ENCODE data around the gene C3. TPM values are rescaled to one million over a fixed set of nuclear protein-coding genes. Genes with fewer than 3 reads are reported as not detected.

The C3 gene
- total and polyA plus RNA-seq, 2 experiments from 2014 or later = 556 to 563 TPM

DNA sequence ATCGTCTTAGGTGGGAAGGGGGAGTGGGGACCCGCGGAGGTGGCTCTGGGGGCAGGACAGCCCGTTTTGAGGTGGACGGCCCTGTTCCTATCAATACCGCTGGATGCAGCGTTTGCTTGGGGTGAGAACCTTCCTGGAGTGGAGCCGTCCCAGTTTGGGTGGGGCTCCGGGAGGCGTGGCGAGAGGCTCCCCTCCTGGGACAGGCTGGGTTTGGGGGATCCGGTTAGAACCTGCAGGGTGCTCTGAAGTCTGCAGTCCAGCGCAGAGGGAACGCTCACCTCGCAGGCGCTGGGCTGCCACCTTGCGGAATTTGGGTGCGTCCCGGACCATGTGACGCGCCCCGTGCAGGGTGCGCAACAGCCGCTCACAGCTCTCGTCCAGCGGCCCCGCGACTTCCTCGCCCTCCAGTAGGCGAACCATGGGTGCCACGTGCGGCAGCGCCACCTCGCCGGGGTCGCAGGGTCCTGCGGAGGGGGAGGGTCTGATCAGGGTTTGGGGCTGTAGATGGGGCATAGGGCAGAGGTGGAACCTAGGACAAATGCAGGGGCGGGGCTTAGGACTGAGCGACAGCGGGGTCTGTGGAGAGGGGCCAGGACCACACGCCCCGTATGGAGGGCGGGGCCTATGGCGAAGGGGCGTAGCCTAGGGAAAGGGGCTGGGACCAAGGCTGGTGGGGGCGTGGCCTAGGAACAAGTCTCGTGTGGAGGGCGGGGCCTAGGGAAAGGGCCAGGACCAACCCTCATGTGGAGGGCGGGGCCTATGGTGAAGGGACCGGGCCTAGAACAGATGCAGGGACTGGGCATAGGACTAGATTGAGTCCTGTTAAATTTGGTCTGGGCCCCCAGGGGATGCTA is 33.0 kb upstream of the C3 start:
- WGBS (ENCODE audit: low lambda C conversion rate, missing lambda C conversion rate) = 6% methylated on average over 32 of the region's 50 CpGs
- peak overlapping the region; percentile 40 for H2AFZ ChIP-seq
- no peaks in the 10 kb centered on the region for H3K27me3 ChIP-seq
- H3K36me3 ChIP-seq (replicated peaks; ENCODE audit: insufficient read depth, low read depth) = no peaks in the 10 kb centered on the region
- H3K4me3 ChIP-seq = no peak overlapping the region
- no peaks in the 10 kb centered on the region for H4K20me1 ChIP-seq (ENCODE audit: insufficient read depth, poor library complexity, severe bottlenecking)
- H3K27ac ChIP-seq = peak overlapping the region; percentile 99
- no peaks in the 10 kb centered on the region for H3K79me2 ChIP-seq
- no peaks in the 10 kb centered on the region for H3K9me2 ChIP-seq (replicated peaks; ENCODE audit: insufficient read depth)
- peak overlapping the region; percentile 76 for H3K4me2 ChIP-seq
- TF ChIP-seq EZH2 (IDR thresholded peaks at IDR 0.05; ENCODE audit: borderline replicate concordance) = no peak
- TF ChIP-seq, protein P1, sequence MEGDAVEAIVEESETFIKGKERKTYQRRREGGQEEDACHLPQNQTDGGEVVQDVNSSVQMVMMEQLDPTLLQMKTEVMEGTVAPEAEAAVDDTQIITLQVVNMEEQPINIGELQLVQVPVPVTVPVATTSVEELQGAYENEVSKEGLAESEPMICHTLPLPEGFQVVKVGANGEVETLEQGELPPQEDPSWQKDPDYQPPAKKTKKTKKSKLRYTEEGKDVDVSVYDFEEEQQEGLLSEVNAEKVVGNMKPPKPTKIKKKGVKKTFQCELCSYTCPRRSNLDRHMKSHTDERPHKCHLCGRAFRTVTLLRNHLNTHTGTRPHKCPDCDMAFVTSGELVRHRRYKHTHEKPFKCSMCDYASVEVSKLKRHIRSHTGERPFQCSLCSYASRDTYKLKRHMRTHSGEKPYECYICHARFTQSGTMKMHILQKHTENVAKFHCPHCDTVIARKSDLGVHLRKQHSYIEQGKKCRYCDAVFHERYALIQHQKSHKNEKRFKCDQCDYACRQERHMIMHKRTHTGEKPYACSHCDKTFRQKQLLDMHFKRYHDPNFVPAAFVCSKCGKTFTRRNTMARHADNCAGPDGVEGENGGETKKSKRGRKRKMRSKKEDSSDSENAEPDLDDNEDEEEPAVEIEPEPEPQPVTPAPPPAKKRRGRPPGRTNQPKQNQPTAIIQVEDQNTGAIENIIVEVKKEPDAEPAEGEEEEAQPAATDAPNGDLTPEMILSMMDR (IDR thresholded peaks at IDR 0.05; ENCODE audit: poor library complexity) = peak; percentile 49
- TF ChIP-seq EZH2phosphoT487 (IDR thresholded peaks at IDR 0.05; ENCODE audit: low read depth, severe bottlenecking, unreplicated experiment) = no peak
- H3K9me3 ChIP-seq (ENCODE audit: low read depth) = no peaks in the 10 kb centered on the region
- peaks cover 8% of the 10 kb centered on the region for H3K4me1 ChIP-seq (ENCODE audit: insufficient read depth)
- DNase-seq (ENCODE audit: low spot score) = peak; percentile 94

GRCh38 chr19:6752256-6753177 is 32.1 kb upstream of the C3 start:
- peak overlapping the region; percentile 99 for H3K27ac ChIP-seq
- H3K27me3 ChIP-seq = no peaks in the 10 kb centered on the region
- peaks cover 8% of the 10 kb centered on the region for H3K4me1 ChIP-seq (ENCODE audit: insufficient read depth)
- H3K36me3 ChIP-seq (replicated peaks; ENCODE audit: insufficient read depth, low read depth) = no peaks in the 10 kb centered on the region
- no peak overlapping the region for H3K4me3 ChIP-seq
- H3K9me2 ChIP-seq (replicated peaks; ENCODE audit: insufficient read depth) = no peaks in the 10 kb centered on the region
- peak overlapping the region; percentile 76 for H3K4me2 ChIP-seq
- H2AFZ ChIP-seq = no peak overlapping the region
- H3K9me3 ChIP-seq (ENCODE audit: low read depth) = no peaks in the 10 kb centered on the region
- TF ChIP-seq EZH2phosphoT487 (IDR thresholded peaks at IDR 0.05; ENCODE audit: low read depth, severe bottlenecking, unreplicated experiment) (no peak), EZH2 (IDR thresholded peaks at IDR 0.05; ENCODE audit: borderline replicate concordance) (no peak)
- TF ChIP-seq, protein P1 (IDR thresholded peaks at IDR 0.05; ENCODE audit: poor library complexity) = no peak
- DNase-seq (ENCODE audit: low spot score) = peak; percentile 91
- H4K20me1 ChIP-seq (ENCODE audit: insufficient read depth, poor library complexity, severe bottlenecking) = no peaks in the 10 kb centered on the region
- WGBS (ENCODE audit: low lambda C conversion rate, missing lambda C conversion rate) = 38% methylated on average over 47 of the region's 50 CpGs
- no peaks in the 10 kb centered on the region for H3K79me2 ChIP-seq

DNA sequence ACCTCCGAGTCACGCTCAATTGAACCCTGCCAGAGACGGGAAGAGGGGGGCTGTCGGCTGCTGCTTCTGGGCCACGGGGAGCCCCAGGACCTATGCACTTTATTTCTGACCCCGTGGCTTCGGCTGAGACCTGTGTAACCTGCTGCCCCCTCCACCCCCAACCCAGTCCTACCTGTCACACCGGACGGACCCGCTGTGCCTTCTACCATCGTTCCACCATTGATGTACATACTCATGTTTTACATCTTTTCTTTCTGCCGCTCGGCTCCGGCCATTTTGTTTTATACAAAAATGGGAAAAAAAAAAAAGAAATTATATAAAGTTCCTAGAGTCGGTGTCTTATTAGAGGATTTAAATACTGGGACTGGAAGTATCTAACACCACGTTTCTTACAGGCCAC is 30.7 kb upstream of the C3 start:
- H3K27me3 ChIP-seq = no peaks in the 10 kb centered on the region
- TF ChIP-seq EZH2phosphoT487 (IDR thresholded peaks at IDR 0.05; ENCODE audit: low read depth, severe bottlenecking, unreplicated experiment) = no peak
- TF ChIP-seq EZH2 (IDR thresholded peaks at IDR 0.05; ENCODE audit: borderline replicate concordance) = no peak
- TF ChIP-seq, protein P1 (IDR thresholded peaks at IDR 0.05; ENCODE audit: poor library complexity) = no peak
- H3K27ac ChIP-seq = peak overlapping the region; percentile 99
- H3K9me3 ChIP-seq (ENCODE audit: low read depth) = no peaks in the 10 kb centered on the region
- no peak overlapping the region for H2AFZ ChIP-seq
- no peaks in the 10 kb centered on the region for H3K36me3 ChIP-seq (replicated peaks; ENCODE audit: insufficient read depth, low read depth)
- H3K4me2 ChIP-seq = no peak overlapping the region
- H3K9me2 ChIP-seq (replicated peaks; ENCODE audit: insufficient read depth) = no peaks in the 10 kb centered on the region
- WGBS (ENCODE audit: low lambda C conversion rate, missing lambda C conversion rate) = 93% methylated on average over 16 of the region's 16 CpGs
- H3K79me2 ChIP-seq = peaks cover 11% of the 10 kb centered on the region
- H4K20me1 ChIP-seq (ENCODE audit: insufficient read depth, poor library complexity, severe bottlenecking) = no peaks in the 10 kb centered on the region
- DNase-seq (ENCODE audit: low spot score) = no peak
- H3K4me3 ChIP-seq = no peak overlapping the region
- H3K4me1 ChIP-seq (ENCODE audit: insufficient read depth) = peaks cover 8% of the 10 kb centered on the region

Data from hepatocyte (in vitro differentiated cells).